ENCODE measurements around the gene GPD2. TPM values are rescaled to one million over a fixed set of nuclear protein-coding genes. Genes with fewer than 3 reads are reported as not detected.

The GPD2 gene
- total RNA-seq, 4 donors from 2014 or later: 38.7 to 62.9 (median 40.7) TPM

GRCh38 chr2:156447761-156448160, 11.6 kb downstream of the GPD2 start:
- DNase-seq (ENCODE audit: low spot score) (no peak), ATAC-seq (ENCODE audit: low FRiP score) (no peak)
- TF ChIP-seq CTCF (IDR thresholded peaks at IDR 0.05): no peak

GRCh38 chr2:156448766-156449165, 12.6 kb downstream of the GPD2 start:
- no peak for TF ChIP-seq CTCF (IDR thresholded peaks at IDR 0.05)
- ATAC-seq (ENCODE audit: low FRiP score): no peak
- no peak for DNase-seq (ENCODE audit: low spot score)

GRCh38 chr2:156452971-156453370, 16.8 kb downstream of the GPD2 start:
- no peak for TF ChIP-seq CTCF (IDR thresholded peaks at IDR 0.05)
- DNase-seq (ENCODE audit: low spot score) (no peak), ATAC-seq (ENCODE audit: low FRiP score) (no peak)

GRCh38 chr2:156455361-156455975, 19.3 kb downstream of the GPD2 start:
- TF ChIP-seq CTCF (IDR thresholded peaks at IDR 0.05): no peak
- ATAC-seq (ENCODE audit: low FRiP score): peak; percentile 63
- no peak for DNase-seq (ENCODE audit: low spot score)

- DNase-seq (ENCODE audit: low spot score) (no peak), ATAC-seq (ENCODE audit: low FRiP score) (no peak)
- no peak for TF ChIP-seq CTCF (IDR thresholded peaks at IDR 0.05)
Measured at GRCh38 chr2:156456616-156457015, 20.4 kb downstream of the GPD2 start.

GRCh38 chr2:156457523-156458517, 21.6 kb downstream of the GPD2 start:
- ATAC-seq (ENCODE audit: low FRiP score): no peak
- TF ChIP-seq CTCF (IDR thresholded peaks at IDR 0.05): no peak
- DNase-seq (ENCODE audit: low spot score): no peak

Data from omental fat pad (tissue), 4 donors.